ENCODE measurements around the gene INO80D. TPM values are rescaled to one million over a fixed set of nuclear protein-coding genes. Genes with fewer than 3 reads are reported as not detected.
"Not testable (repeated sequence)": the region's sequence is repeated elsewhere in the genome, so short reads cannot be mapped to it uniquely, and the experiment has no call there.

The INO80D gene
- total RNA-seq, 1 experiment from 2014 or later, result 14.4 TPM

- ATAC-seq; H3K9me3 ChIP-seq (ENCODE audit: control insufficient read depth in 1 of 2, insufficient read depth in 1 of 2, low read depth in 1 of 2, low read length in 2 of 2); H3K4me1 ChIP-seq (ENCODE audit: control insufficient read depth in 1 of 2, insufficient read depth in 2 of 2, low read length in 2 of 2); H3K27me3 ChIP-seq (ENCODE audit: insufficient read depth, low read length); intact Hi-C loops (cut with micrococcal nuclease); H3K9me2 ChIP-seq (ENCODE audit: insufficient read depth); H3K9ac ChIP-seq (ENCODE audit: low read length); H3K4me2 ChIP-seq (ENCODE audit: low read length); RAD21 ChIA-PET (ENCODE audit: low non-redundant PET in 1 of 2, low total read pairs in 2 of 2, uncharacterized antibody in 2 of 2, unreplicated experiment in 2 of 2); POLR2A ChIA-PET; H3K36me3 ChIP-seq (ENCODE audit: control insufficient read depth in 1 of 2, insufficient read depth in 2 of 2, low read length in 2 of 2); DNase-seq (ENCODE audit: low read depth, low spot score); H4K20me1 ChIP-seq (ENCODE audit: insufficient read depth); CTCF ChIA-PET; H3K4me3 ChIP-seq (replicated peaks in 1 of 2; ENCODE audit: low read depth in 1 of 2, low read length in 2 of 2); BruUV-seq (replicated peaks); H2AFZ ChIP-seq (ENCODE audit: low read depth, low read length, poor library complexity, severe bottlenecking); H3K27ac ChIP-seq (ENCODE audit: low read depth, low read length): not testable (repeated sequence)
- H3K79me2 ChIP-seq (ENCODE audit: insufficient read depth, low read length), result peaks cover 11% of the 10 kb centered on the region
Measured at GRCh38 chr2:206035393-206035792, 50.6 kb downstream of the INO80D start.

DNA sequence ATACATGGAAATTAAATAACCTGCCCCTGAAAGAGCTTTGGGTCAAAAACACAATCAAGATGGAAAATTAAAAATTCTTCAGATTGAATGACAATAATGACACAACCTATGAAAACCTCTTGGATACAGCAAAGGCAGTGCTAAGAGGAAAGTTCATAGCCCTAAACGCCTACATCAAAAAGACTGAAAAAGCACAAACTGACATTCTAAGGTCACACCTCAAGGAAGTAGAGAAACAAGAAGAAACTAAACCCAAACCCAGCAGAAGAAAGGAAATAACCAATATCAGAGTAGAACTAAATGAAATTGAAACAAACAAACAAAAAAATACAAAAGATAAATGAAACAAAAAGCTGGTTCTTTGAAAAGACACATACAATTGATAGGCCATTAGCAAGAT, 52.5 kb downstream of the INO80D start:
- H3K27me3 ChIP-seq (ENCODE audit: insufficient read depth, low read length); intact Hi-C loops (cut with micrococcal nuclease); CTCF ChIA-PET; H3K9ac ChIP-seq (ENCODE audit: low read length); ATAC-seq; H3K9me3 ChIP-seq (ENCODE audit: control insufficient read depth in 1 of 2, insufficient read depth in 1 of 2, low read depth in 1 of 2, low read length in 2 of 2); H3K36me3 ChIP-seq (ENCODE audit: control insufficient read depth in 1 of 2, insufficient read depth in 2 of 2, low read length in 2 of 2); H3K4me1 ChIP-seq (ENCODE audit: control insufficient read depth in 1 of 2, insufficient read depth in 2 of 2, low read length in 2 of 2); POLR2A ChIA-PET; H2AFZ ChIP-seq (ENCODE audit: low read depth, low read length, poor library complexity, severe bottlenecking); H3K4me2 ChIP-seq (ENCODE audit: low read length); H4K20me1 ChIP-seq (ENCODE audit: insufficient read depth); H3K9me2 ChIP-seq (ENCODE audit: insufficient read depth); H3K27ac ChIP-seq (ENCODE audit: low read depth, low read length); DNase-seq (ENCODE audit: low read depth, low spot score); RAD21 ChIA-PET (ENCODE audit: low non-redundant PET in 1 of 2, low total read pairs in 2 of 2, uncharacterized antibody in 2 of 2, unreplicated experiment in 2 of 2); H3K4me3 ChIP-seq (replicated peaks in 1 of 2; ENCODE audit: low read depth in 1 of 2, low read length in 2 of 2); BruUV-seq (replicated peaks): not testable (repeated sequence)
- H3K79me2 ChIP-seq (ENCODE audit: insufficient read depth, low read length), result peaks cover 11% of the 10 kb centered on the region

- ATAC-seq, result no peak
- RAD21 ChIA-PET (ENCODE audit: low non-redundant PET in 1 of 2, low total read pairs in 2 of 2, uncharacterized antibody in 2 of 2, unreplicated experiment in 2 of 2), result no interaction called here
- CTCF ChIA-PET, result no interaction called here
Measured at GRCh38 chr2:206031950-206032567, 53.9 kb downstream of the INO80D start.

More at GRCh38 chr2:206031950-206032567, 53.9 kb downstream of the INO80D start:
- H3K79me2 ChIP-seq (ENCODE audit: insufficient read depth, low read length), result peaks cover 11% of the 10 kb centered on the region
- no peak overlapping the region for H3K4me2 ChIP-seq (ENCODE audit: low read length)
- H3K9ac ChIP-seq (ENCODE audit: low read length), result no peak overlapping the region
- no peak for DNase-seq (ENCODE audit: low read depth, low spot score)
- H3K9me3 ChIP-seq (ENCODE audit: control insufficient read depth in 1 of 2, insufficient read depth in 1 of 2, low read depth in 1 of 2, low read length in 2 of 2), result no peaks in the 10 kb centered on the region
- intact Hi-C loops (cut with micrococcal nuclease), result no loop called here
- no peak overlapping the region for H3K27ac ChIP-seq (ENCODE audit: low read depth, low read length)
- H3K27me3 ChIP-seq (ENCODE audit: insufficient read depth, low read length), result no peaks in the 10 kb centered on the region
- BruUV-seq (replicated peaks), result no TSS peak
- H2AFZ ChIP-seq (ENCODE audit: low read depth, low read length, poor library complexity, severe bottlenecking), result no peak overlapping the region
- POLR2A ChIA-PET, result no interaction called here
- TF ChIP-seq EZH2 (IDR thresholded peaks at IDR 0.05) (no peak), CEBPB (IDR thresholded peaks at IDR 0.05; ENCODE audit: low read depth) (no peak), ZBTB33 (IDR thresholded peaks at IDR 0.05; ENCODE audit: extremely low read depth, insufficient replicate concordance, low read length) (no peak), FOSL1 (IDR thresholded peaks at IDR 0.05; ENCODE audit: low read depth) (no peak), RAD21 (IDR thresholded peaks at IDR 0.05; ENCODE audit: low read depth) (no peak), POLR2A (IDR thresholded peaks at IDR 0.05; ENCODE audit: borderline replicate concordance, extremely low read depth, insufficient read depth, insufficient read length) (no peak), ZNF274 (IDR thresholded peaks at IDR 0.05; ENCODE audit: low read depth, low read length) (no peak), EZH2phosphoT487 (IDR thresholded peaks at IDR 0.05; ENCODE audit: borderline replicate concordance) (no peak)
- TF ChIP-seq, protein P1, sequence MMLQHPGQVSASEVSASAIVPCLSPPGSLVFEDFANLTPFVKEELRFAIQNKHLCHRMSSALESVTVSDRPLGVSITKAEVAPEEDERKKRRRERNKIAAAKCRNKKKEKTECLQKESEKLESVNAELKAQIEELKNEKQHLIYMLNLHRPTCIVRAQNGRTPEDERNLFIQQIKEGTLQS (IDR thresholded peaks at IDR 0.05), result no peak
- no peaks in the 10 kb centered on the region for H4K20me1 ChIP-seq (ENCODE audit: insufficient read depth)
- H3K9me2 ChIP-seq (ENCODE audit: insufficient read depth), result no peaks in the 10 kb centered on the region
- no peaks in the 10 kb centered on the region for H3K36me3 ChIP-seq (ENCODE audit: control insufficient read depth in 1 of 2, insufficient read depth in 2 of 2, low read length in 2 of 2)
- peaks cover 0 to 7% of the 10 kb centered on the region in 2 experiments; a peak in 1 of 4 replicates for H3K4me1 ChIP-seq (ENCODE audit: control insufficient read depth in 1 of 2, insufficient read depth in 2 of 2, low read length in 2 of 2)
- no peak overlapping the region for H3K4me3 ChIP-seq (replicated peaks in 1 of 2; ENCODE audit: low read depth in 1 of 2, low read length in 2 of 2)

All from HCT116 (cell line).